ENCODE results near the gene POLG. TPM values are rescaled to one million over a fixed set of nuclear protein-coding genes. Genes with fewer than 3 reads are reported as not detected.
A peak's percentile ranks its signal among the peaks of the same experiment; 100 is the strongest.

POLG gene
- total RNA-seq (2014; rRNA removed; shearing (Covaris generic)) = 35.7 and 42.2 TPM in 2 replicates
- polyA plus RNA-seq (2015; cell fraction: cytosol; rRNA removed) = 34.8 and 43.5 TPM in 2 replicates
- 263 and 271 TPM in 2 replicates for polyA plus RNA-seq (2015; cell fraction: nucleus; rRNA removed)

DNA sequence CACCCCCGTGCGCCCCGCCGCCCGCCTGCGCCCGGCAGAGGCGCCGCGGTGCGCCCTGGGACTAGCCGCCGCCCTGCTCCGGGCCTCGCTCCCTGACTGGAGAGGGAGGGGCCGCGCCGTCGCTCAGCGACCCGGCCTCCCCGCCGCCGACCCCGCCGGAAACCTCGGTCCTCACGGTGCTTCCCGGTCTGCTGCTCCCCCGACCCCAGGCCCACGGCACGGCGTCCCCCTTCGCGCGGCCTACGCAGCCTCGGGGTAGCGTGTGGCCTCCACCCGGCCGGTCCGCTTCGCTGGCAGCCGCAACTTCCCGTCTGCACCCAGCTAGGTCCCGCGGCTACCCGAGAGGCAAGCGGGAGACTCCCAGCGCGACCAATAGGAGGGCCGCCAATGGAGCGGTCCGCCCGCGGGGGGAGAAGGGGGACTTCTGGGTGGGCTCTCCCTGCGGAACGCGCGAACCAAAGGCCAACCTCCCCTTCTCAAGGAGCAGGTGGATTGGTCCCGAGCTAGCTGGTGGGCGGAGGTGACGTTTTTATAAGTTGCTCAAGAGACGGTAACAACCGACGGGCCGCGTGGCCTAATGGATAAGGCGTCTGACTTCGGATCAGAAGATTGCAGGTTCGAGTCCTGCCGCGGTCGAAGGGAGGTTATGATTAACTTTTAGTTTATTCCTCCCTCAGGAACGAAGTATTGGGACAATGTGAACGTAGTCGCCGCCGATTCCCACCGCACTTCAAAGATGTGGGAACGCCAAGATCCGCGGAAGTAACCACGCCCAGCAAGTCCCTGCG lies at the start of gene POLG:
Gene POLG (minus strand): TSS at position 315 of the 788 bp plus-strand sequence. CDS start 1,070 bp downstream, outside the sequence.
- in situ Hi-C loops (cut with HindIII; ENCODE audit: low pct_unique_long_range_greater_than_20kb, low sequenced_read_pairs) = no loop called here

DNA sequence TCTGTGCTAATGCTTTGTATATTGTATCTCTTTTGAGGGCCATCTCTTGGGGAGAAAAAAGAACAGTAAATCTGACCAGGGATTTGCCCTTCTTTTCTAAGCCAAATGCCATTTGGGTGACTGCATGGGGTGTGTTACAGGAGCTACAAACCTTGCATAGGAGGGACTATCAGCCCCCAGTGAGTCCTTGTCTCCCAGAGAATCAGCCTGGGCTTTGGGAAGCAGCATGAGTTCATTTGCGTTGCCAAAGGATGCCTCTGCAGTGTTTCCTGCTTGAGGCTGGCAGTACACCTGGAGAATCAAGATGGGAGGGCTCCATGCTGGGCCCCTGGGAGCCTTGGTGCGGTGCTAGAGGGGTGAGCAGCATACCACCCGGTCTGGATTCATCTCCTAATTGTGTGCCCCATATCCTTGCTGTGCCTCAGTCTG lies 49.6 kb upstream of the POLG start:
- DNase-seq (ENCODE audit: low read depth, low spot score) = no peak
- in situ Hi-C loops (cut with HindIII; ENCODE audit: low pct_unique_long_range_greater_than_20kb, low sequenced_read_pairs) = no loop called here

More for the DNA sequence above, at the start of gene POLG:
- DNase-seq (ENCODE audit: low read depth, low spot score) = peak; percentile 99

DNA sequence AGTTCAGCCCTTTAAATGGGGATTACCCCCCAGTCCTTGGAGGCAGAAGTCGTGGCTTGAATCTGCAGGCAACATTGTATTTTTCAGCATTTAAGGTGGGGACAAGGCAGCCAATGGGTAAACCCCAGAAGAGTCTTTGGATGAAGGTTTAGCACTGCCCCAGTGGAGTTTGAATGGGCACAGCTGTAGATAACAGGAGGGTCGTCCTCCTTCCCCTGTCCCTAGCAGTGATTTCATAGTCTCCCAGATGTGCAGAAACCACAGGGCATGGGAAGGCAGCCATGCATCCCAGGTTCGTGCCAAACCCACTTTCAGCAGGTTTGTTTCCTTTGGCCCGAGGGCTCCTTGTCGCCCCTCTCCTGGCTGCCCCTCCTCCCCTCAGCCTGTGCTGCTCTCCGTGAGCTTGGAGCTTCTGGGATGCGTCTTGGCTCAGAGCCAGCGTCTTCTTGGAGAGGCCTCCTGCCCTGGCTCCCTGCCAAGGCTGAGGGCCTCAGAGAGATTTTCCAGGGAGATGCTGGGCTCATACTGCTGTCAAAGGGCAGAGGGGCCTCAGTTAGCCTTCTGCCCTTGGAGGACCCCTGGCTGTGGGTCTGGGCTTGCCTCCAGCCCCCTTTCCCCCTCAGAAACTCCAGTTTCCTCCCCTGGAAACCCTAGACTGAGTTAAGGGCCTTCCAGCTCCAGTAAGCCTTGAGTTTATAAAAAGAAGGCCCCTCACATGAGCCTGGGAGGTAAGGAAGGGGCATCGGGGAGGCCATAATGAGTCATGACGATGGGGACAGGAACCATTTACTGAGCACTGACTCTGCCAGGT lies 48.9 kb upstream of the POLG start:
- peak; percentile 49 for DNase-seq (ENCODE audit: low read depth, low spot score)
- in situ Hi-C loops (cut with HindIII; ENCODE audit: low pct_unique_long_range_greater_than_20kb, low sequenced_read_pairs) = no loop called here

DNA sequence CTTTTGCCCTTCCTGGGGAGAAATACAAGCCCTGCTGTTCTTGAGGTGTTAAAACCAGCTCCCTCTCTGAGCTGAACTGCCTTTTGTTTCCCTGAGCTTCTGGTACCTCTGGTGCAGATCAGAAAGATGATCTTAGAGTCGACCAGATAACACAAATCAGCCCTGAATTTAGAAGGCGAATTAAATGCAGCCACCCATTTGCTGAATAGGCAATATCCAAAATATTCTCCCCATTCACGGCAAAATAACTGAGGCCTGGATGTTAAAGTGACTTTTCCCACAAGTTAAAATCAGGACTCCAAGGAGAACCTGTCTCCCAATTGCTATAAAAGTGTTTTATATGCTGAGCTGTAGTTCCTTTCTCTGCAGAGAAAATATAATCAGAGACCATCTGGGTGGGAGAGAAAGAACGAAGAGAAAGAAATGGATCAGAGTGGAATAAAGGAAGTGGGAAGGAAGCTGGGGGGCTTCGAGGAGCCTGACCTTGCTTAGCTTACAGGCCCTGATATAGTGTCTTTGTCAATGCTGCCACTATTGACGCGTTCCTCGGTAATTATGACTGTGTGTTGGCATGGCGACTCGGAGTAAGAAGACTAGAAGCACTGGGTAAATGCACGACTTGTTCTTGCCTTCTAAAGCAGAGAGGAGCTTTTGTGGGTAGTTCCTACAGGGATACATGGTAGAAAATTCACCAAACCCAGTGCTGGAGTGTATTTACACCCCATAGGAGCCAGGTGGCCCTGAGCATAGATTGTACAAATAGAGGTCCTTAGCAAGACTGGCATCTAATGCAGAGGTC lies 47.5 kb upstream of the POLG start:
- in situ Hi-C loops (cut with HindIII; ENCODE audit: low pct_unique_long_range_greater_than_20kb, low sequenced_read_pairs) = no loop called here

DNA sequence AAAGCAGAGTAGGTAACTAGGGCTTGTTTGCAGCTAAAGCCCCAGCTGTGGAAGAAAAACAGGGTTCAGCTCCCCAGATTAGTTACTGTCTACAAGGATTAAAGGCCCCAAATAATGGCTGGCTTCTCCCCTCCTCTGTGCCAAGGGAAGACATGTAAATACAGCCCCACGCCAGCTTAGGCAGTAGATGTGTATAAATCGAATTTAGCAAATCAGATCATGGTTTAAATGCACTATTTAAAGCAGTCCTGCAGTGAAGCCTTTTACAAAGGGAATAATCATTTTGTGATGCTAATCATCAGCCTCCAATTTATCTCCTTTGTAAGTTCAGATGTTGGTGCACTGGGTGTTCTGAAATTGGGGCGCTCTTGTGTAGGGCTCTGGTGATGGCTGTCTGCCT lies 46.7 kb upstream of the POLG start:
- in situ Hi-C loops (cut with HindIII; ENCODE audit: low pct_unique_long_range_greater_than_20kb, low sequenced_read_pairs) = no loop called here
- no peak for DNase-seq (ENCODE audit: low read depth, low spot score)

More for the DNA sequence above, 47.5 kb upstream of the POLG start:
- DNase-seq (ENCODE audit: low read depth, low spot score) = no peak

DNA sequence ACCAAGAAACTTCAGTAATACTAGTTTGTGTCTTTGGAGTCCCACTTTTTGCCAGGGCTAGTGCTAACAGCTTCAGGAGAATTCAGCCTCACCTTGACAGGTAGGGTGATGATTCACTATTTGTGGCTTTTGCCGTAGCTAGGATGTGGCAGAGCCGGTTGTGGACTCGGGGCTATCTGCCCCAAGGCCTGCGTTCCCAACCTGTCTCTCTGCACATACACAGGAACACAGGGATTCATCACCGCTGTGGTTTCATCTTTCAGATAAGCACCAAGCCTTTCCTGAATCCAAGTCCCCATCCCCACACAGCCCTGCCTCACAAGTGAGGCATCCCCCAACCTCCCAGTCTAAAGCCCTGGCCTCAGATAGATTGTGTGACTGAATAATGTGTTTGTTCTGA lies 45.2 kb upstream of the POLG start:
- in situ Hi-C loops (cut with HindIII; ENCODE audit: low pct_unique_long_range_greater_than_20kb, low sequenced_read_pairs) = no loop called here
- DNase-seq (ENCODE audit: low read depth, low spot score) = no peak

DNA sequence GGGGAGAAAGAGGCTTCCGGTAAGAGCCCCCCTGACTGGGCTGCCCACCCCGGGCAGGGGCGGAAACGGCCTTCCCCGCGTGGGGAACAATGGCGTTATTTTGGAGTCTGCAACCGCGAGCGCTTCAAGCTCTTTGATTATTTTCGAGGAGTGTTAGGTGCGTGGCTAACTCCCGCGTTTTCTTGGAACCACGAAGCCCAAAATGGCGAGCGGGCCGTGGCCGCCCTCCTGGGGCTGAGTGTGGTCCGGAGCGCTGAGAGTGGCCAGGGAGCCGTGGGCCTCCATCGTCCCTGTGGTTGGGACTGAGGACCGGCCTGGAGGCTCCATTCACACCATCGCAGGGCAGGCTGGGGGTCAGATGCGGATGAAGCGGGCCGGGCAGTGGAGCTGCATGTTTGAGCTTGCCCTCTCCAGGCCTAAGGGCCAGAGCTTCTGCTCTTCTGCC lies 44.6 kb upstream of the POLG start:
- in situ Hi-C loops (cut with HindIII; ENCODE audit: low pct_unique_long_range_greater_than_20kb, low sequenced_read_pairs) = no loop called here
- DNase-seq (ENCODE audit: low read depth, low spot score) = no peak

DNA sequence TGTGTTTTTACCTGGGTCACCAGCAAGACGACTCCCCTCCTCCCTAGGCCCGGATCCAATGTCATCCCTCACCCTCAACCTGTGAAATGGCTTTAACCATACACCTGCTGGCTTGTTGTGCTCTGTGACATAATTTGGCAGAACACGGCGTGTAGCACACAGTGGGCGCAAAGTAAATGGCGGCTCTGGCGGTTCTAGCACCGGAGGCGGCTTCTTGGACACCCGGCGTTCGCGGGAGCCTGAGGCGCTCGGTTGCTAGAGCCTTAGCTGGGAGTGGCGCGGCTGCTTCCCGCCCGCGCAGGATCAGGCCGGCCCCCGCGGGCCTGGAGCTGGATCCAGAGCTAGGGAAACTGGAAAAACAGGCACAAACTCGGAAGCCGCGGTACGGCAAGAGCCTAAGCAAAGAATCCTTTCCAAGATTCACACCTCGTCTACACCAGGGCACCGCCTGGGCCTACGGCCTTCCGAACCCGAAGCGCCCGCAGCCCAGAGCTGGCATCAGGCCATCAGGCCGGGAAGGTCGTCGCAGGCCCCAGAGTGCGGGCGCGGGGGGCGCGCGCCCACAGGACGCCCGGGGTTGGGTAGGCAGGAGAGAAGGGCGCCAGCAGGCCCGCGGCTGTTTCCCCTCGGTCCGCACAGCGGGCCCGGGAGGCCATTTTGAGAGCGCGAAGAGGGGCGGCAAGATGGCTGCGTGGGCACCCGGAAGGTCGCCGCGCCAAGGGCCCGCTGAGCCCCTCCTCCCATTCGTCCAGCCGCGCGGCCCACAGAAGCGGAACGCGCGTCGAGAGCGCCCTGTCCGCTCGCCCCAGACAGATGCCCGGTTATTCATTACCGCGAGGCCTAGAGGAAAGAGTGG lies 43.9 kb upstream of the POLG start:
- in situ Hi-C loops (cut with HindIII; ENCODE audit: low pct_unique_long_range_greater_than_20kb, low sequenced_read_pairs) = no loop called here

DNA sequence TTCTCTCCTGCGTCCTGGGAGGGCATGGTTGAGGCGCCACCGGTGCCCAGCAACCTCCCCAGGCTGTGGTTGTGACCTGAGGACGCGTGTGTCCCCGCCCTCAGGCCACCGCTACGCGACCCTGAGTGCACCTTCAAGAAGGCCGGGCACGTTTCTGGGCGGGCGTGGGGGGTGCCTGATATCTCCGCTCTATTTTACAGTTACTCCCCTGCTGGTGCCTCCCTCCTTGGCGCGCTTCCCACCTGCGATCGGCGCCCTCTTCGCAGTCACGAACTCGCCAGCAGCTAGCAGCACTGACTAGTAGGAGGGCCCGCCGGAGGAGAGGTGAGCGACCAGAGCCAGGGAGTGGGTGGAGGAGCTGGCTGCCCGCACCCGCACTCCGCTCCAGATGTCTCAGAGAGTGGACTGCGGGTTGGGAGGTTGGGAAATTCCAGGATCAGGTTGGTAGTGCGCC lies 43.2 kb upstream of the POLG start:
- in situ Hi-C loops (cut with HindIII; ENCODE audit: low pct_unique_long_range_greater_than_20kb, low sequenced_read_pairs) = no loop called here
- DNase-seq (ENCODE audit: low read depth, low spot score) = no peak

More for the DNA sequence above, 43.9 kb upstream of the POLG start:
- DNase-seq (ENCODE audit: low read depth, low spot score) = no peak

DNA sequence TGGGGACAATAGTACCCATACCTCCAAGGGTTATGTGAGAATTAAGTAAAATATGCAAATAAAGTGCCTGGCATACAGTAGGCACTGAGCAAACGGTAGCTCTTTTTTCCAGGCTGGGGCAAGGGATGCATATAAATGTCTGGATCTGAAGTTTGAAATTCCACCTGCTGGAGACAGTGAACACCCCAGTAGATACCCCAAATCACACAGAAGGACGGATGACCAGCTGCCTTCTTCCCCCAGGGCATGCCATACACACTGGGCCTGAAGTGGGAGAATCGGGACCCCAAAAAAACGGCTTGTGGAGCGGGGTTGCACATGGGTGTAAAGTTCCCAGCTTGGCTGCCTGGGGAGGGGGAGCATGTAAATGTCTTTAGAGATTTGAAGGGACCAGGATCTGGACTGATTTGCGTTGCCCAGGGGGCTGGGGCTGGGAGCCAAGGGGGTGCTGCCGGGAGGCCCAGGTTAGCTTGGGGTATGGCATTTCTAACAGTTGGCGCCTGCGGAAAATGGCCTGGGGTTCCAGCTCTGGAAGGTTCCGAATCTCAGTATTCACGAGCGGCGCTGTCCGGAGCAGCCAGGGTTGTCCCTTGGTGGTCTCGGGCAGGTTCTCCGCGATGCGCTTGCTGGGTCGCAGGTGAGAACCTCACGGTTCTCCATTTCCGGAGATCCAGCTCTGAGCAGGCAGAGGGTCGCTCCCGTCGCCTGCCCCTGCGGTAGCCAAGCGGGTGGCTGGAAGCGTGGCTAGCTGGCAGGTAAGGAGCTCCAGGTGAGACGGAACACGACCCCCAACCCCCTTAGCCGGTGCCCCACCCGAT lies 42.6 kb upstream of the POLG start:
- no peak for DNase-seq (ENCODE audit: low read depth, low spot score)
- in situ Hi-C loops (cut with HindIII; ENCODE audit: low pct_unique_long_range_greater_than_20kb, low sequenced_read_pairs) = no loop called here

DNA sequence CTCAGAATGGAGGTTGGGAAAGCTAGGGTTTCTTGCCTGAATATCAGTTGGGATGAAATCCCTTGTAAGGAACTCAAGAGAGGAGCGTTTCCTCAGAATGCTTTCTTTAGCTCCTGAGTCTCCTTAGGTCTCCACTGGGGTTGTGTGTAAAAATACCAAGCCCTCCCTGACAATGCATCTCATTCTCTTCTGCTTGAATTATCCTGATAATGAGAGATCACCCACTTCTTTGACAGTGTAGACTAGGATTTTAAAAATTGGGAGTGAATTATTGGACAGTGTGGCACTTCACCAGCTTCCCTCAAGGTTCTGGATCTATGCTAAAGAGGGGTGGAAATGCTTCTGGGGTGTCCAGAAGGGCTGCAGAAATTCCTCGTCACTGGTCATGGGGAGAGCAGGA lies 41.8 kb upstream of the POLG start:
- in situ Hi-C loops (cut with HindIII; ENCODE audit: low pct_unique_long_range_greater_than_20kb, low sequenced_read_pairs) = no loop called here
- DNase-seq (ENCODE audit: low read depth, low spot score) = no peak

DNA sequence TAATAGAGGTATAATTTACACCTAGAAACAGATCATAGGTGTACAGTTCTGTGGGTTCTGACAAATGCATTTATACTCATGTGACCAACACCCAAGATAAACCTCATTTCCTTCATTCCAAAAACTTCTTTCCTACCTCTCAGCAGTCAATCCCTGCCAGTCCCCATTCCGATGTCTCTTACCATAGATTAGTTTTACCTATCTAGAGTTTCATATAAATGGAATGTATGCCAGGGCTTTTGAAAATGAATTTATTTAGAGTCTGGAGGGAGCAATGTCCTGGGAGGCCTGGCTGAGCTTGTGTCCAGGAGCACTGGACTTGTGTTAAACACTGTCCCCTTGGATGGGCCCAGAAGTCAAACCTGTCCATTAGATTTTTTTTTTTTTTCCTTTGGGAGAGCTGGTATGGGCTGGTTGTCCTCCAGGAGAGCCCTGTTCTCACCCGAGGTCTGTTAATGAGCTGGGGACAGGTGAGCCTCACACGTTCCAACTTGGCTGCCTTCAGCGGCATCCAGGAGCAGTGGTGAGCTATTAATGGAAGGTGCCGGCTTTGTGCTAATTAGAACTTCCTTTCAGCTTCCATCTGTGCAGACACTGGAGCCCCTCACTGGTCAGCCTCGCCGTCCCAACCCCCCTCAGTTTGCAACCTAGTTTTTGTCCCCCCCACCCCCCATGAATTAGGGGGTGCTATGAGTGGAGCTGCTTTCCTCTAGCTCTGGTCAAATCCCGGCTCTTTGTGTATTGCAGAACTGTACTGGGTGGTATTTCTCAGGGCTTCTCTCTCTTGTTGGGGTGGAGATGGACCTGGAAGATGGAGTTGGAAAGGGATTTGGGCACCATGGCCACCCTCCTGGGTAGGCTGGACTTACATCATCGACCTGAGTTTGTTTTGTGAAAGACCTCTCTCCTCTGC lies 40.7 kb upstream of the POLG start:
- no peak for DNase-seq (ENCODE audit: low read depth, low spot score)
- in situ Hi-C loops (cut with HindIII; ENCODE audit: low pct_unique_long_range_greater_than_20kb, low sequenced_read_pairs) = no loop called here

DNA sequence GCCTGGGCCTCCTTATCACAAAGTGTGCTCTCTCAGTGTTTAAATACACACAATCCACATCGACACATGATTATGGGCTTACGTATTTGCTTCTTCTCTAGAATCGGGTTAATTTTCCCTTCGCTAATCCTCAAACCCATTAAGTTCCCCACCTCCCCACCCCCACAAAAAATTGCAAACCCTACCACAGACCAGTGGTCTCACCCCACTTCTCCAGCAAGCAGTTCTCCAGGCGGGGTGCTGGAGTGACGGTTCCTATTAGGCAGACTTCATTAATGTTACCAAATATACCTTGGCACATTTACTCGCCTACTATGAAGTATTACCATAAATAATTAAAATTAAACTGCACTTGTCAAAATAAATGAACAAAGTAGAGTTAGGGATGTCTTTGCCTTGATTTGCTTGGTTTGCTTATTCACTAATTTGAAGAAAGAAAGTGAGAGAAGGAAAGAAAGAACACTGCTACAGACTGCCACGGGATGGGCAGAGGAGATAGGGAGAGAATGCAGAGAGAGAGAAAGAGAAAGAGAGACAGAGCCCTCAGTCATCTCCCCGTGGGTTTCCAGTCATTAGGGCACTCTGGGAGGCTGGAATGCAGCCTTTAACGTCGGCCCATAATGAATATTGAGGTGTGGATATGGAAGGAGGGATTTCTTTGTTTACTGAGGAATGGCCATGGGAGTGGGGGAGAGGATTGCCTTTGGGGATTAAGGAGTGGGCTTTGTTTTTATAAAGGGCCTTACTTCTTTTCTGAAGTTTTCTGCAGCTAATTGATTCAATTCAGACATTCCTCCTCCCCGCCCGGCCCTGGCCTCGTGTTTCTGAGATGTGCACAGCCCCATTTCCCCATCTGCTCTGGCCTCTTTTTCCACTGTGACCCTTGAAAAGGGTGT lies 39.7 kb upstream of the POLG start:
- DNase-seq (ENCODE audit: low read depth, low spot score) = no peak
- in situ Hi-C loops (cut with HindIII; ENCODE audit: low pct_unique_long_range_greater_than_20kb, low sequenced_read_pairs) = no loop called here

Measured in SK-MEL-5 (cell line).